Activated CD8-positive, alpha-beta memory T cell treated with anti-CD3 and anti-CD28 coated beads, Interleukin-2, amount 50 U/mL, for 1 hour (primary cell): ENCODE measurements around the gene SPOCD1.
A peak's percentile ranks its signal among the peaks of the same experiment; 100 is the strongest.

Experiments used
- DNase-seq: peaks from one replicate; pipeline ENCODE4 v3.0.0-alpha.2; 2020; ENCODE audit errors: extremely low read depth

Gene SPOCD1

GRCh38 chr1:31771891-31772668 is 43.7 kb downstream of the SPOCD1 start:
- DNase-seq: no peak

- DNase-seq: no peak
Observed at GRCh38 chr1:31769720-31770390, 46.0 kb downstream of the SPOCD1 start.

- DNase-seq: no peak
Observed at GRCh38 chr1:31768939-31769704, 46.7 kb downstream of the SPOCD1 start.

- no peak for DNase-seq
Observed at GRCh38 chr1:31768407-31768907, 47.4 kb downstream of the SPOCD1 start.

- no peak for DNase-seq
Observed at GRCh38 chr1:31767225-31767624, 48.6 kb downstream of the SPOCD1 start.

GRCh38 chr1:31765516-31765915 is 50.3 kb downstream of the SPOCD1 start:
- no peak for DNase-seq

GRCh38 chr1:31765041-31765467 is 50.8 kb downstream of the SPOCD1 start:
- DNase-seq: no peak

- DNase-seq: no peak
Observed at GRCh38 chr1:31764312-31765040, 51.3 kb downstream of the SPOCD1 start, which contains the start of gene ADGRB2. ADGRB2 (minus strand) TSS chr1:31764340; CDS start chr1:31757221, 7,119 bp downstream.

GRCh38 chr1:31763671-31764311 is 52.0 kb downstream of the SPOCD1 start:
- DNase-seq: no peak

GRCh38 chr1:31762726-31763670 is 52.8 kb downstream of the SPOCD1 start:
- DNase-seq: no peak

- no peak for DNase-seq
Observed at GRCh38 chr1:31762323-31762722, 53.5 kb downstream of the SPOCD1 start.

- no peak for DNase-seq
Observed at GRCh38 chr1:31761883-31762282, 53.9 kb downstream of the SPOCD1 start.

GRCh38 chr1:31760471-31761470 is 55.1 kb downstream of the SPOCD1 start:
- DNase-seq: peak; percentile 36

- no peak for DNase-seq
Observed at GRCh38 chr1:31759298-31760023, 56.4 kb downstream of the SPOCD1 start.

- no peak for DNase-seq
Observed at GRCh38 chr1:31758823-31759222, 57.0 kb downstream of the SPOCD1 start.

- no peak for DNase-seq
Observed at GRCh38 chr1:31757989-31758388, 57.8 kb downstream of the SPOCD1 start.

GRCh38 chr1:31757204-31757679 is 58.6 kb downstream of the SPOCD1 start:
- no peak for DNase-seq

- no peak for DNase-seq
Observed at GRCh38 chr1:31756578-31756977, 59.2 kb downstream of the SPOCD1 start.
